Measurements from ENCODE around the gene CACNG6.
A peak's percentile ranks its signal among the peaks of the same experiment; 100 is the strongest.

GRCh38 chr19:54030895-54031586 is 39.6 kb downstream of the CACNG6 start:
- TF ChIP-seq CTCF (IDR thresholded peaks at IDR 0.05): peak; percentile 48
- TF ChIP-seq EZH2 (IDR thresholded peaks at IDR 0.05): no peak
